Thoracic aorta (tissue), 2 donors: ENCODE results near the gene HPSE2. TPM values are rescaled to one million over a fixed set of nuclear protein-coding genes. Genes with fewer than 3 reads are reported as not detected.
"Not testable (repeated sequence)": the region's sequence is repeated elsewhere in the genome, so short reads cannot be mapped to it uniquely, and the experiment has no call there.

Experiments
- ATAC-seq: fragments of 150-250 bp; one replicate; pipeline ENCODE4 v1.8.0; 2017; ENCODE audit warnings: low read depth; ENCODE audit not compliant: insufficient number of reproducible peaks, low FRiP score
- DNase-seq: peaks from one replicate; pipeline ENCODE4 v3.0.0-alpha.2; 2020; ENCODE audit warnings: low spot score
- H3K27ac ChIP-seq, 2 donors: fragments of 200-600 bp; sonication (generic); 1 replicate in 1 of 2; 2 replicates in 1 of 2; pipeline ENCODE4 v1.5.1; 2016; ENCODE audit warnings: mild to moderate bottlenecking in 2 of 2, moderate library complexity in 2 of 2
- H3K27me3 ChIP-seq: fragments of 200-600 bp; sonication (generic); replicated peaks from 2 replicates; pipeline ENCODE4 v1.6.0; 2016; ENCODE audit warnings: mild to moderate bottlenecking; ENCODE audit not compliant: insufficient read depth
- H3K36me3 ChIP-seq: fragments of 200-600 bp; sonication (generic); one replicate; pipeline ENCODE4 v1.5.1; 2016
- H3K4me1 ChIP-seq, 2 donors: fragments of 200-600 bp; sonication (generic); 1 replicate in 1 of 2; 2 replicates in 1 of 2; pipeline versions ENCODE4 v1.5.1 to v1.6.0; 2016; ENCODE audit warnings: low read depth in 2 of 2, mild to moderate bottlenecking in 1 of 2; ENCODE audit not compliant: control insufficient read depth in 1 of 2
- H3K4me3 ChIP-seq: fragments of 200-600 bp; sonication (generic); 2 replicates; pipeline ENCODE4 v1.5.1; 2016; ENCODE audit warnings: mild to moderate bottlenecking
- H3K9me3 ChIP-seq: fragments of 200-600 bp; sonication (generic); 2 replicates; pipeline ENCODE4 v1.5.1; 2016
- total RNA-seq, 2 donors: library from RNA; depleted of rRNA; stranded (reverse); fragments of >200 nt; gene quantifications; one replicate each; pipeline versions ENCODE4 v1.1.0 to v1.2.3, GENCODE V29; 2016
- TF ChIP-seq, protein P1 (sequence below): fragments of 200-600 bp; sonication (generic); IDR thresholded peaks from one replicate; pipeline ENCODE4 v1.5.1; 2019; ENCODE audit warnings: antibody characterized with exemption

HPSE2 gene
- total RNA-seq, 2 donors from 2014 or later = 1.1 to 1.8 TPM

DNA sequence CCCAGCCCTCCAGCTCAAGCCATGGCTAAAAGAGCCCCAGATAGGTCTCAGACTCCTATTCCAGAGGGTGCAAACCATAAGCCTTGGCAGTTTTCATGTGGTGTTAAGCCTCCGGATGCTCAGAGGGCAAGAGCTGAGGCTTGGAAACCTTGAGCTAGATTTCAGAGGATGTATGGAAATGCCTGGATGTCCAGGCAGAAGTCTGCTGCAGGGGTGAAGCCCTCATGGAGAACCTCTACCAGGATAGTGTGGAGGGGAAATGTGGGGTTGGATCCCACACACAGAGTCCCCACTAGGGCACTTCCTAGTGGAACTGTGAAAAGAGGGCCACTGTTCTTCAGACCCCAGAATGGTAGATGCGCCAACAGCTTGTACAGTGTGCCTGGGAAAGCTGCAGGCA lies 13.2 kb upstream of the HPSE2 start:
- H3K9me3 ChIP-seq = no peaks in the 10 kb centered on the region
- no peaks in the 10 kb centered on the region for H3K27me3 ChIP-seq
- no peak for ATAC-seq
- no peak overlapping the region for H3K4me3 ChIP-seq
- no peak for DNase-seq
- TF ChIP-seq, protein P1, sequence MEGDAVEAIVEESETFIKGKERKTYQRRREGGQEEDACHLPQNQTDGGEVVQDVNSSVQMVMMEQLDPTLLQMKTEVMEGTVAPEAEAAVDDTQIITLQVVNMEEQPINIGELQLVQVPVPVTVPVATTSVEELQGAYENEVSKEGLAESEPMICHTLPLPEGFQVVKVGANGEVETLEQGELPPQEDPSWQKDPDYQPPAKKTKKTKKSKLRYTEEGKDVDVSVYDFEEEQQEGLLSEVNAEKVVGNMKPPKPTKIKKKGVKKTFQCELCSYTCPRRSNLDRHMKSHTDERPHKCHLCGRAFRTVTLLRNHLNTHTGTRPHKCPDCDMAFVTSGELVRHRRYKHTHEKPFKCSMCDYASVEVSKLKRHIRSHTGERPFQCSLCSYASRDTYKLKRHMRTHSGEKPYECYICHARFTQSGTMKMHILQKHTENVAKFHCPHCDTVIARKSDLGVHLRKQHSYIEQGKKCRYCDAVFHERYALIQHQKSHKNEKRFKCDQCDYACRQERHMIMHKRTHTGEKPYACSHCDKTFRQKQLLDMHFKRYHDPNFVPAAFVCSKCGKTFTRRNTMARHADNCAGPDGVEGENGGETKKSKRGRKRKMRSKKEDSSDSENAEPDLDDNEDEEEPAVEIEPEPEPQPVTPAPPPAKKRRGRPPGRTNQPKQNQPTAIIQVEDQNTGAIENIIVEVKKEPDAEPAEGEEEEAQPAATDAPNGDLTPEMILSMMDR = no peak
- H3K36me3 ChIP-seq = no peaks in the 10 kb centered on the region
- H3K27ac ChIP-seq = no peak overlapping the region
- no peaks in the 10 kb centered on the region for H3K4me1 ChIP-seq

GRCh38 chr10:99247893-99248292 lies 12.2 kb upstream of the HPSE2 start:
- DNase-seq, H3K27me3 ChIP-seq, H3K27ac ChIP-seq, ATAC-seq, H3K4me1 ChIP-seq, H3K4me3 ChIP-seq, H3K36me3 ChIP-seq, H3K9me3 ChIP-seq: not testable (repeated sequence)

DNA sequence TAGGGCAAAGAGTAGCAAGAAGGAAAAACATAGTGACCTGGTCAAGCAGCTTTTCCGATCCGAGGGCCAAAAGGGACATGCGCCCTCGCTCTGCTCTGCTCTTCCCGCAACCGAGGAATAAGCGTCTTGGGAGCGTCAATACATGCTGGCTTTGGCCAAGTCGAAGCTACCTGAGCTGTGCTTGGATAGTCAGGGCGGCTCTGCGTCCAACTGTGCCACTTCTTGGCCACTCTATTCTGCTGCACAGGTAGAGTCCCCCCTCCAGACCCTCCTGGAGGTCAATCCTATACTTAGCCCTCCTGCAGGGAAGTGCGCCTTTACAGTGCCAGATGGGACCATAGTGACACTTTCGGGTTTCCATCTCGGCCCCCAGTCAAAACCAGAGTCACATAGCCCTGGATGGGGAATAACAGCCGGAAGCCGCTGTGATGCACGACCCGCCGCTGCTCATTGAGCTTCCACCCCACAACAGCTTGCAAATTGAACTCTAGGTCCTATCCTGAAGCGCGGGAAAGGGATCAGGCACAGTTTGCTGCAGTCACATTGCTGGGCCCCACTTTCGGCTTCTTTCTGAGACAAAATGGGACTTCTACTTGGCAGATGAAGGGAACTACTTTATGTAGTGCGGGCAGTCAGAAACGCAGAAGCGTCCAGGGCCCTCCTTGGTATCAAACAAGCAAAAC lies 1.1 kb upstream of the HPSE2 start:
- Histone ChIP-seq H3K4me3 (peak overlapping the region; percentile 79), H3K27me3 (no peaks in the 10 kb centered on the region), H3K4me1 (peaks cover 20 to 30% of the 10 kb centered on the region in 2 donors)

DNA sequence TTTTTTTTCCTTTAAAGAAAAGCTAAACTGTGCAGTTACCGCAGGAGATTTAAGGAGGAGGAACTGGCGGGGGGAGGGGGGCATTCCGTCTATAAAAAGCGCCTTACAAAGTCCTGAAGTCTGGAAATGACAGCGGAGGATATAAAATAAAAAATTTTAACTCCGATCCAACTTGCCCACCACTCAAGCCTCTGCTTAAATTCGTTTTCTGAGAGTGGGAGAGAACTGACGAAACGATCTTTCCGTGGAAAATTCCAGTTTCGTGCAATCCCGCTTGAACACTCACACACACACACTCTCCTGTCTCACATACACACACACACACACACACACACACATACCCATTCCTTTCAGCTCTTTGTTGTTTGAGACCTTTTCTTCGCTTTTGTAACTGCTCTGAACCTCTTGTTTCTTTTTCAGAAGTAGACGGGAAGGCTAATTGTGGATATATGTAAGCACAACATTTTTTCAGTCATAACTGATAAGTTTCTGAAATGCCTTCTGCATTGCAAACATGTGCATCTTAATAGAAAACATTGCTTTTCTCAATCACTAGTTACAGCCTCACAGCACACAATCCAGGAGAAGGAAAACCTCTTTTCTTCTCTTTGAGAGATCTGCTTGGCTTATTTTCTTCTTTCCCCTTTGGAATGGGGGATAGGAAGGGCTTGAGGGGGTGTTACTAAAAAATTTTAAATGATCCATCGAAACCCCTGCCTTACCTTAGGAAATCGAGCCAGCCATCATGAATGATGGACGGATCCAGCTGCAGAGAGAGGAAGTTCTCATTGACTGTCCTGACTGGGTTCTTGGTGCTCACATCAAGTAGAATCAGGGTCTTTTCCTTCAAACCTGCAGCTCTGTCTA lies 628 bp downstream of the HPSE2 start:
- Histone ChIP-seq H3K4me1 (peaks cover 20 to 33% of the 10 kb centered on the region in 2 donors), H3K36me3 (no peaks in the 10 kb centered on the region), H3K27me3 (no peaks in the 10 kb centered on the region), H3K27ac (peak overlapping the region; percentile 27 to 35), H3K9me3 (no peaks in the 10 kb centered on the region), H3K4me3 (peak overlapping the region; percentile 79)
- no peak for ATAC-seq
- no peak for DNase-seq
- TF ChIP-seq, protein P1 = no peak

More for the DNA sequence above, 1.1 kb upstream of the HPSE2 start:
- Histone ChIP-seq H3K9me3 (no peaks in the 10 kb centered on the region), H3K36me3 (no peaks in the 10 kb centered on the region), H3K27ac (peak overlapping the region; percentile 10 to 47)
- TF ChIP-seq, protein P1 = no peak
- no peak for ATAC-seq
- no peak for DNase-seq

DNA sequence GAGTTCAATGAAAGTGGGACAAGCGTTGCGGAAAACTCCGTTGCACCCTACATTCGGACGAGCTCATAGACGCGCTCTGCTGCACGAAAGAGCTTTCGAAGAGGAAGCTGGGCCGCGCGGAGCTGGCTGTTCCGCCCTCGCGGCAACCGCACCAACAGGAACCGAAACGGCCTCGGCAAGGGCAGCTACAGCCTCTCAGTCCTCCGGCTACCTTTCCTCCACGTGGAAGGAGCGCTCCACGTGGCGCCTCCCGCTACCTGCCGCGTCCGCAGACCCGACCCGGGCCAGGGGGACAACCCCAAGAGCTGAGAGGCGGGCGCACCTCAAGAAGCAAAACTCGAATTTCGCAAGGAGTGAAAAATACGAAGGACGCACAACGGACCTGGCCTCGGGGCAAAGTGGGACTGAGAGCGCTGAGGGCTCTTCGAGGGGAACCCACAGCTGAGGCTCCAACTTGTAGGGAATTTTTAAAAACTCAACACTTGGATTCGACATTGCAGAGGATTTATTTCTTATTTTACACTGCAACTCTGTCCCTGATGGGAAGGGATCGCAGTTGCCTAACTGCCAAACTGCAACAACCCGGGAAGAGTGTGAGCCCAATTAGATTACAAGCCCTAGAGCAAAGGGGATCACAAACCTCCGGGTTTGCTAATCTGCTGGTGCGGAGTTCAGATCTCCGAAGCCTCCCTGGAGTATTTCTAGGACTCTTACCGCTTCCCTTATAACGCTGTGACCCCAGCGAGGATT lies 1.4 kb downstream of the HPSE2 start:
- no peak for DNase-seq

More for the DNA sequence above, 1.4 kb downstream of the HPSE2 start:
- Histone ChIP-seq H3K4me3 (peak overlapping the region; percentile 79), H3K4me1 (peaks cover 20 to 33% of the 10 kb centered on the region in 2 donors), H3K27me3 (no peaks in the 10 kb centered on the region), H3K36me3 (no peaks in the 10 kb centered on the region), H3K9me3 (no peaks in the 10 kb centered on the region), H3K27ac (peak overlapping the region; percentile 27 to 35)
- TF ChIP-seq, protein P1 = no peak
- ATAC-seq = no peak
